ENCODE measurements around the gene SGSM2. TPM values are rescaled to one million over a fixed set of nuclear protein-coding genes. Genes with fewer than 3 reads are reported as not detected.

Gene SGSM2
- polyA plus RNA-seq, 1 donor (not counting 4 experiments of a cell fraction or from before 2014, with no cell fraction given), result 16.4 TPM

- dilution Hi-C loops (cut with MboI; ENCODE audit: extremely low pct_ligation_motif_present, low sequenced_read_pairs), result no loop called here
- Histone ChIP-seq H3K27me3 (ENCODE audit: control insufficient read depth, extremely low read depth, insufficient read depth, low read length) (no peaks in the 10 kb centered on the region), H2AFZ (ENCODE audit: control insufficient read depth, low read length) (no peak overlapping the region), H3K4me1 (ENCODE audit: control insufficient read depth, extremely low read depth, insufficient read depth, low read length) (peaks cover 2% of the 10 kb centered on the region), H3K79me2 (ENCODE audit: control insufficient read depth, insufficient read depth, low read length) (no peaks in the 10 kb centered on the region), H4K20me1 (ENCODE audit: control insufficient read depth, extremely low read depth, insufficient read depth, low read length) (no peaks in the 10 kb centered on the region), H3K36me3 (ENCODE audit: control insufficient read depth in 2 of 2, extremely low read depth in 1 of 2, insufficient read depth in 2 of 2, low read length in 2 of 2) (peaks cover 13 to 20% of the 10 kb centered on the region in 2 experiments), H3K9me3 (ENCODE audit: control insufficient read depth, low read depth, low read length) (no peaks in the 10 kb centered on the region), H3K9me1 (ENCODE audit: control insufficient read depth, extremely low read depth, insufficient read depth, low read length) (no peaks in the 10 kb centered on the region), H3K4me2 (ENCODE audit: control insufficient read depth, extremely low read depth, insufficient read depth, low read depth, low read length) (no peak overlapping the region), H3K4me3 (ENCODE audit: control insufficient read depth in 2 of 3, extremely low read depth in 1 of 3, insufficient read depth in 2 of 3, low read depth in 1 of 3, low read length in 3 of 3) (no peak overlapping the region), H3K9ac (ENCODE audit: control insufficient read depth, extremely low read depth, insufficient read depth, low read length) (no peak overlapping the region), H3K27ac (ENCODE audit: control insufficient read depth, insufficient read depth, low read length) (no peak overlapping the region)
- no peak for TF ChIP-seq CTCF (optimal IDR thresholded peaks at IDR 0.05 in 1 of 3, IDR thresholded peaks at IDR 0.05 in 1 of 3, conservative IDR thresholded peaks at IDR 0.05 in 1 of 3; ENCODE audit: extremely low read depth in 1 of 3, insufficient read depth in 2 of 3, low read length in 3 of 3)
- no peak for TF ChIP-seq EZH2 (IDR thresholded peaks at IDR 0.05; ENCODE audit: low read length)
- FAIRE-seq (no peak), DNase-seq (ENCODE audit: low read depth, low spot score) (no peak)
Observed at GRCh38 chr17:2383628-2384167, 46.4 kb downstream of the SGSM2 start.

GRCh38 chr17:2384439-2385127 lies 47.3 kb downstream of the SGSM2 start:
- no peak overlapping the region for H3K4me2 ChIP-seq (ENCODE audit: control insufficient read depth, extremely low read depth, insufficient read depth, low read depth, low read length)
- H3K9ac ChIP-seq (ENCODE audit: control insufficient read depth, extremely low read depth, insufficient read depth, low read length), result no peak overlapping the region
- no peak overlapping the region for H3K27ac ChIP-seq (ENCODE audit: control insufficient read depth, insufficient read depth, low read length)
- H4K20me1 ChIP-seq (ENCODE audit: control insufficient read depth, extremely low read depth, insufficient read depth, low read length), result no peaks in the 10 kb centered on the region
- H3K9me3 ChIP-seq (ENCODE audit: control insufficient read depth, low read depth, low read length), result no peaks in the 10 kb centered on the region
- no peaks in the 10 kb centered on the region for H3K79me2 ChIP-seq (ENCODE audit: control insufficient read depth, insufficient read depth, low read length)
- TF ChIP-seq CTCF (optimal IDR thresholded peaks at IDR 0.05 in 1 of 3, IDR thresholded peaks at IDR 0.05 in 1 of 3, conservative IDR thresholded peaks at IDR 0.05 in 1 of 3; ENCODE audit: extremely low read depth in 1 of 3, insufficient read depth in 2 of 3, low read length in 3 of 3) (no peak), EZH2 (IDR thresholded peaks at IDR 0.05; ENCODE audit: low read length) (no peak)
- no peaks in the 10 kb centered on the region for H3K27me3 ChIP-seq (ENCODE audit: control insufficient read depth, extremely low read depth, insufficient read depth, low read length)
- no peak overlapping the region for H3K4me3 ChIP-seq (ENCODE audit: control insufficient read depth in 2 of 3, extremely low read depth in 1 of 3, insufficient read depth in 2 of 3, low read depth in 1 of 3, low read length in 3 of 3)
- H2AFZ ChIP-seq (ENCODE audit: control insufficient read depth, low read length), result no peak overlapping the region
- no peaks in the 10 kb centered on the region for H3K9me1 ChIP-seq (ENCODE audit: control insufficient read depth, extremely low read depth, insufficient read depth, low read length)
- no peak for DNase-seq (ENCODE audit: low read depth, low spot score)
- peaks cover 13 to 22% of the 10 kb centered on the region in 2 experiments for H3K36me3 ChIP-seq (ENCODE audit: control insufficient read depth in 2 of 2, extremely low read depth in 1 of 2, insufficient read depth in 2 of 2, low read length in 2 of 2)
- dilution Hi-C loops (cut with MboI; ENCODE audit: extremely low pct_ligation_motif_present, low sequenced_read_pairs), result no loop called here
- H3K4me1 ChIP-seq (ENCODE audit: control insufficient read depth, extremely low read depth, insufficient read depth, low read length), result peaks cover 2% of the 10 kb centered on the region
- no peak for FAIRE-seq

Measured in keratinocyte (primary cell).